Activated naive CD8-positive, alpha-beta T cell (primary cell): Measurements from ENCODE around the gene AZU1.
"Not testable (repeated sequence)": the region's sequence is repeated elsewhere in the genome, so short reads cannot be mapped to it uniquely, and the experiment has no call there.

Experiments
- H3K27ac Mint-ChIP-seq: one replicate; pipeline ENCODE4 v1.8.0; 2021; ENCODE audit warnings: mixed read lengths
- H3K27me3 Mint-ChIP-seq: one replicate; pipeline ENCODE4 v1.8.0; 2021; ENCODE audit warnings: mixed read lengths
- H3K36me3 Mint-ChIP-seq: one replicate; pipeline ENCODE4 v1.8.0; 2021; ENCODE audit warnings: mixed read lengths
- H3K4me1 Mint-ChIP-seq: one replicate; pipeline ENCODE4 v1.8.0; 2021; ENCODE audit warnings: low read depth, mixed read lengths
- H3K4me3 Mint-ChIP-seq: one replicate; pipeline ENCODE4 v1.8.0; 2021; ENCODE audit warnings: mild to moderate bottlenecking, mixed read lengths
- H3K9me3 Mint-ChIP-seq: one replicate; pipeline ENCODE4 v1.8.0; 2021; ENCODE audit warnings: low read depth, mixed read lengths

The AZU1 gene

DNA sequence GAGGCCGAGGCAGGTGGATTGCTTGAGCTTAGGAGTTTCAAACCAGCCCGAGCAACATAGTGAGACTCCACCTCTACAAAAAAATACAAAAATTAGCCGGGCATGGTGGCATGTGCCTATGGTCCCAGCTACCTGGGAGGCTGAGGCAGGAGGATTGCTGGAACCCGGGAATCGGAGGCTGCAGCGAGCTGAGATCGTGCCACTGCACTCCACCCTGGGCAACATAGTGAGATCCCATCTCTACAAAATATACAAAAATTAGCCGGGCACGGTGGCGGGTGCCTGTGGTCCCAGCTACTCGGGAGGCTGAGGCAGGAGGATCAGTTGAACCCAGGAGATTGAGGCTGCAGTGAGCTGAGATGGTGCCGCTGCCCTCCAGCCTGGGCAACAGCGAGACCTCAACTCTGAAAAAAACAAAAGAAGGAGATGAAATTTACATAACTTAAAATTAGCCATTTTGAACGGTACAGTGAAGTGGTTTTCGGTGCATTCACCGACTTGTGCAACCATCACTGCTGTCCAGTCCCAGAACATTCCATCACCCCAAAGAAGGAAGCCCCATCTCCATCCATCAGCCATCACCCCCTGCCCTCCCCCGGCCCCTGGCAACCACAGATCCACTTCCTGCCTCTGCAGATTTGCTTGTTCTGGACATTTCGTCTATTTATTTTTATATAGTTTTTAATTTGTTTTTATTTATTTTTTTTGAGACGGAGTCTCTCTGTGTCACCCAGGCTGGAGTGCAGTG, 1.6 kb upstream of the AZU1 start:
- H3K4me3 Mint-ChIP-seq: no peak overlapping the region
- H3K4me1 Mint-ChIP-seq: no peaks in the 10 kb centered on the region
- no peaks in the 10 kb centered on the region for H3K9me3 Mint-ChIP-seq
- H3K36me3 Mint-ChIP-seq: no peaks in the 10 kb centered on the region
- H3K27me3 Mint-ChIP-seq: no peaks in the 10 kb centered on the region
- H3K27ac Mint-ChIP-seq: no peak overlapping the region

- Mint-ChIP-seq H3K36me3 (no peaks in the 10 kb centered on the region), H3K27me3 (no peaks in the 10 kb centered on the region), H3K9me3 (no peaks in the 10 kb centered on the region), H3K4me1 (no peaks in the 10 kb centered on the region), H3K27ac (no peak overlapping the region), H3K4me3 (no peak overlapping the region)
Observed at GRCh38 chr19:827314-827709, 325 bp upstream of the AZU1 start.

- Mint-ChIP-seq H3K36me3 (no peaks in the 10 kb centered on the region), H3K27me3 (no peaks in the 10 kb centered on the region), H3K27ac (no peak overlapping the region), H3K4me3 (no peak overlapping the region), H3K4me1 (no peaks in the 10 kb centered on the region), H3K9me3 (no peaks in the 10 kb centered on the region)
Observed at GRCh38 chr19:829129-829758, 1.6 kb downstream of the AZU1 start.

- peaks cover 4% of the 10 kb centered on the region for H3K27me3 Mint-ChIP-seq
- no peaks in the 10 kb centered on the region for H3K9me3 Mint-ChIP-seq
- H3K4me1 Mint-ChIP-seq: no peaks in the 10 kb centered on the region
- no peak overlapping the region for H3K27ac Mint-ChIP-seq
- H3K36me3 Mint-ChIP-seq: no peaks in the 10 kb centered on the region
- H3K4me3 Mint-ChIP-seq: no peak overlapping the region
Observed at GRCh38 chr19:831407-832369, 4.1 kb downstream of the AZU1 start.

DNA sequence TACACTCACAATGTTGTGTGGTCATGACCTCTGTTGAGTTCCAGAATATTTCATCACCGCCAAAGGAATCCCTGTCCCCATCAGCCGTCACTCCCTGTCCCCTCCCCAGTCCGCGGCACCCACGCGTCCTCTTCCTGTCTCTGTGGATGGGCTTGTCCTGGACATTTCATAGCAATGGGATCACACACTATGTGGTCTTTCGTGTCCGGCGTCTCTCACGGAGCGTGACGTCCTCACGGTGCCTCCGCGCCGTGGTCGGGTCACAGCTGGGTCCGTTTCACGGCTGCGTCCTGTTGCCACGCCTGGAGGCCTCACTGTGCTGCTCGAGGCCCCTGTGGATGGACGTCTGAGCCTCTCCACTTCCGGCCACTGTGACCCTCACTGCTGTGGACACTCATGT, 6.6 kb downstream of the AZU1 start:
- Mint-ChIP-seq H3K4me1 (no peaks in the 10 kb centered on the region), H3K36me3 (no peaks in the 10 kb centered on the region), H3K9me3 (no peaks in the 10 kb centered on the region), H3K27ac (no peak overlapping the region), H3K4me3 (no peak overlapping the region), H3K27me3 (peaks cover 4% of the 10 kb centered on the region)

DNA sequence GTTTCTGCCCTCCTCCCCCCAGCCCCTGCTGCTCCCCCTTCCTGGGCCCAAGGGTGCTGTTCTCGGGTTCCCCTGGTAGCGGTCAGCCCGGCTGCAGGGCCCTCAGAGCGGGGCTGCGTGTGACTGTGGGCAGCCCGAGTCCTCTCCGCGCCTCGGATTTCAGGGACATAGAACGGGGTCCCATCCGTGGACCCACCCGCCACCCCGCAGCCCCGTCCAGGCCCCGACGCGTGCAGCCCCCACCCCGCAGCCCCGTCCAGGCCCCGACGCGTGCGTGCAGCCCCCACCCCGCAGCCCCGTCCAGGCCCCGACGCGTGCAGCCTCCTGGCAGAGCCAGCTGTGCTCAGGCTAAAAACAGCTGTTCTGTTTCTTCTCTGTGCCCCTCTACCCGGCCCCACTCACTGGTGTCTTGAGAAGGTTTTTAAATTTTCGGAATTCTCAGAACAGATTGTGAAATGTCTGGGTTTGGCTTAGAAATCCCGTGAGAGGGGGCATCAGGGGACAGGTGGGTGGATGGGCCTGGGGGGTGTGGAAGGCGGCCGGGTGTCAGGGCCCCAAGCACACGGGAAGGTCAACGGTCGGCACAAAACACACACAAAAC, 7.7 kb downstream of the AZU1 start:
- Mint-ChIP-seq H3K4me1 (no peaks in the 10 kb centered on the region), H3K27me3 (peaks cover 4% of the 10 kb centered on the region), H3K4me3 (no peak overlapping the region), H3K36me3 (no peaks in the 10 kb centered on the region), H3K9me3 (no peaks in the 10 kb centered on the region), H3K27ac (no peak overlapping the region)

- H3K9me3 Mint-ChIP-seq: no peaks in the 10 kb centered on the region
- no peak within 1 kb of the TSS for H3K27ac Mint-ChIP-seq
- no peaks in the 10 kb centered on the region for H3K36me3 Mint-ChIP-seq
- peaks cover 6% of the 10 kb centered on the region for H3K4me1 Mint-ChIP-seq
- peaks cover 15% of the 10 kb centered on the region for H3K27me3 Mint-ChIP-seq
- H3K4me3 Mint-ChIP-seq: no peak within 1 kb of the TSS
Observed at GRCh38 chr19:840519-841206, 13.0 kb downstream of the AZU1 start, which contains the start of gene PRTN3. PRTN3 (plus strand) TSS chr19:840999; CDS start chr19:841009, 10 bp downstream.

DNA sequence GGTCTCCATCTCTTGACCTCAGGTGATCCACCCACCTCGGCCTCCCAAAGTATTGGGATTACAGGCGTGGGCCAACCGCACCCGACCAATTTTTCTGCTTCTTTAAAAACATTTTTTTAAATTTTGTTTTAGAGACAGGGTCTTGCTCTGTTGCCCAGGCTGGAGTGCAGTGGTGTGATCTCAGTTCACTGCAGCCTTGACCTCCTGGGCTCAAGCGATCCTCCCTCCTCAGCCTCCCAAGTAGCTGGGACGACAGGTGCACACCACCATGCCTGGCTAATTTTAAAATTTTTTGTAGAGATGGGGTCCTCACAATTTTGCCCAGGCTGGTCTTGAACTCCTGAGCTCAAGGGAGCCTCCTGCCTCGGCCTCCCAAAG, 15.2 kb downstream of the AZU1 start:
- H3K4me3 Mint-ChIP-seq: not testable (repeated sequence)

GRCh38 chr19:843180-843835, 15.7 kb downstream of the AZU1 start:
- no peak overlapping the region for H3K4me3 Mint-ChIP-seq
- H3K9me3 Mint-ChIP-seq: no peaks in the 10 kb centered on the region
- no peaks in the 10 kb centered on the region for H3K36me3 Mint-ChIP-seq
- peaks cover 6% of the 10 kb centered on the region for H3K4me1 Mint-ChIP-seq
- H3K27ac Mint-ChIP-seq: no peak overlapping the region
- H3K27me3 Mint-ChIP-seq: peaks cover 18% of the 10 kb centered on the region

More for the DNA sequence above, 15.2 kb downstream of the AZU1 start:
- H3K9me3 Mint-ChIP-seq, H3K36me3 Mint-ChIP-seq, H3K4me1 Mint-ChIP-seq, H3K27ac Mint-ChIP-seq: not testable (repeated sequence)
- peaks cover 18% of the 10 kb centered on the region for H3K27me3 Mint-ChIP-seq

GRCh38 chr19:843836-844545, 16.4 kb downstream of the AZU1 start:
- H3K36me3 Mint-ChIP-seq: no peaks in the 10 kb centered on the region

DNA sequence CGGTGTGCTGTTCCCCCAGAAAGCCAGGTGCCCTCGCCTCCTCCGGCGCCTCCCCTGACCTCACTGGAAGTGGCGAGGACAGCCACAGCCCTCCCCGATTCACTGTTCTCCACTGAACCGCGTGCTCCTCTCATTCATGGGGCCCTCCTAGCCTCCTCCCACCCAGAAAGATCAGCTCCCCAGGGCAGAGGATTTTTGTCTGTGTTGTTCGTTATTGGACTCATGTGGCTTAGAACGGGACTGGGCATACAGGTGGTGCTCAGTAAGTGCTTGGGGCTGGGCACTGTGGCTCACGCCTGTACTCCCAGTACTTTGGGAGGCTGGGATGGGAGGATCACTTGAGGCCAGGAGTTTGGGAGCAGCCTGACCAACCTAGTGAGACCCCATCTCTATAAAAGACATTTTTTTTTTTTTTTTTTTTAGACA, 16.9 kb downstream of the AZU1 start:
- no peak overlapping the region for H3K27ac Mint-ChIP-seq
- no peaks in the 10 kb centered on the region for H3K9me3 Mint-ChIP-seq
- H3K27me3 Mint-ChIP-seq: peaks cover 18% of the 10 kb centered on the region
- H3K36me3 Mint-ChIP-seq: no peaks in the 10 kb centered on the region
- no peak overlapping the region for H3K4me3 Mint-ChIP-seq
- peaks cover 6% of the 10 kb centered on the region for H3K4me1 Mint-ChIP-seq

More at GRCh38 chr19:843836-844545, 16.4 kb downstream of the AZU1 start:
- H3K4me3 Mint-ChIP-seq: no peak overlapping the region
- no peaks in the 10 kb centered on the region for H3K9me3 Mint-ChIP-seq
- no peak overlapping the region for H3K27ac Mint-ChIP-seq
- peaks cover 18% of the 10 kb centered on the region for H3K27me3 Mint-ChIP-seq
- peaks cover 6% of the 10 kb centered on the region for H3K4me1 Mint-ChIP-seq

GRCh38 chr19:845707-846521, 18.3 kb downstream of the AZU1 start:
- Mint-ChIP-seq H3K36me3 (no peaks in the 10 kb centered on the region), H3K9me3 (no peaks in the 10 kb centered on the region), H3K27ac (no peak overlapping the region), H3K4me1 (peaks cover 6% of the 10 kb centered on the region), H3K4me3 (no peak overlapping the region), H3K27me3 (peaks cover 18% of the 10 kb centered on the region)
